ENCODE measurements around the gene CLMN.

DNA sequence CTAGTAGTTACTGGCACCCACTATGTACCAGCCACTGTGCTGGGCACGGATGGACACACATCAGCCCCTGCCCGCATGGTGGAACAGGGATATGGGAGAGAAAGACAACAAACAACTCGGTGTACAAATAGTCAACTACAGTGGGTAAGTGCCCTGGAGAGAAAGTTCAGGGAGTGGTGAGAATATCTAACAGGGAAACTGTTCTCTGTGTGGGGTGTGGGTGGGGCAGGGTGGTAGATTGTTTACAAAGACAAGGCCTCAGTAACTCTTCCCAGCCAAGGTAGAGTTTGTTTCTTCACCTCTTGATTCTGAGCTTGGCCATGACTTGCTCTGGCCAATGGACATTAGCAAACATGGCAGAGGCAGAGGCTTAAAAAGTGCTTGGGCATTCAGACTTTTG, 12.9 kb upstream of the CLMN start:
- TF ChIP-seq CTCF (IDR thresholded peaks at IDR 0.05; ENCODE audit: low read length), result no peak
- TF ChIP-seq EZH2 (IDR thresholded peaks at IDR 0.05; ENCODE audit: borderline replicate concordance, low read length), result no peak
